Natural killer cell (primary cell): ENCODE measurements around the gene CD40LG. TPM values are rescaled to one million over a fixed set of nuclear protein-coding genes. Genes with fewer than 3 reads are reported as not detected.
A peak's percentile ranks its signal among the peaks of the same experiment; 100 is the strongest.

ENCODE experiments used
- ATAC-seq, 3 donors: fragments of 150-1000 bp in 2 of 3; fragments of 200-7000 bp in 1 of 3; cut with Tn5 transposase; 1 replicate in 1 of 3; 2 replicates in 2 of 3; pipeline ENCODE4 v1.10.0; 2021; ENCODE audit warnings: mild to moderate bottlenecking in 2 of 3, moderate library complexity in 2 of 3
- DNase-seq, 2 donors: peaks; one replicate each; pipeline versions ENCODE4 v3.0.0 to v3.0.0-alpha.2; 2013 to 2021; ENCODE audit warnings: mixed read lengths in 1 of 2
- H3K27ac ChIP-seq: one replicate; pipeline ENCODE4 v1.5.1; 2013; ENCODE audit warnings: mild to moderate bottlenecking, low read length
- H3K27me3 ChIP-seq: one replicate; pipeline ENCODE4 v1.6.1; 2013; ENCODE audit warnings: low read length; ENCODE audit not compliant: control insufficient read depth, insufficient read depth
- H3K36me3 ChIP-seq: one replicate; pipeline ENCODE4 v1.6.1; 2013; ENCODE audit warnings: low read length; ENCODE audit not compliant: control insufficient read depth, insufficient read depth
- H3K4me1 ChIP-seq: one replicate; pipeline ENCODE4 v1.6.1; 2013; ENCODE audit warnings: low read length; ENCODE audit not compliant: control insufficient read depth, insufficient read depth
- H3K4me3 ChIP-seq: one replicate; pipeline ENCODE4 v1.5.1; 2013; ENCODE audit warnings: low read length
- H3K9me3 ChIP-seq: one replicate; pipeline ENCODE4 v1.6.1; 2013; ENCODE audit warnings: low read length; ENCODE audit not compliant: control insufficient read depth, insufficient read depth
- H3K27ac Mint-ChIP-seq, 2 donors: one replicate each; pipeline ENCODE4 v1.8.0; 2022; ENCODE audit warnings: mild to moderate bottlenecking in 2 of 2, mixed read lengths in 2 of 2, moderate library complexity in 1 of 2
- H3K27me3 Mint-ChIP-seq, 2 donors: one replicate each; pipeline ENCODE4 v1.8.0; 2022; ENCODE audit warnings: low read depth in 2 of 2, mixed read lengths in 2 of 2
- H3K36me3 Mint-ChIP-seq: one replicate; pipeline ENCODE4 v1.8.0; 2022; ENCODE audit warnings: mixed read lengths
- H3K4me1 Mint-ChIP-seq, 2 donors: one replicate each; pipeline ENCODE4 v1.8.0; 2022; ENCODE audit warnings: mixed read lengths in 2 of 2
- H3K4me3 Mint-ChIP-seq: one replicate; pipeline ENCODE4 v1.8.0; 2022; ENCODE audit warnings: mild to moderate bottlenecking, moderate library complexity, mixed read lengths
- H3K9me3 Mint-ChIP-seq, 2 donors: one replicate each; pipeline ENCODE4 v1.8.0; 2022; ENCODE audit warnings: mixed read lengths in 2 of 2
- CTCF ChIP-seq: fragments of 200-600 bp; IDR thresholded peaks from one replicate; pipeline ENCODE4 v1.8.0; 2022; ENCODE audit warnings: antibody characterized with exemption
- WGBS: methylation state at CpG from one replicate; pipeline ENCODE4 v1.1.7; 2013; ENCODE audit warnings: missing lambda C conversion rate; ENCODE audit not compliant: insufficient coverage; 5-methylcytosine and 5-hydroxymethylcytosine counted together
- intact Hi-C: fragments of 100-400 bp; cut with micrococcal nuclease; formaldehyde crosslinking; loops from one replicate; pipeline ENCODE4 v1.14.2; 2022
- total RNA-seq, 4 donors: library from RNA; stranded (reverse); fragments of 120-200 nt in 1 of 4; gene quantifications; one replicate each; pipeline versions ENCODE4 v1.2.3 to v1.2.4, GENCODE V29; 2013 to 2022

The CD40LG gene
- total RNA-seq, 3 donors from 2014 or later (not counting 1 experiment from before 2014, with no cell fraction given) = 0.77 to 1.5 TPM; not detected in 1

- Mint-ChIP-seq H3K4me3 (peak overlapping the region; percentile 49), H3K9me3 (no peaks in the 10 kb centered on the region), H3K27ac (peak overlapping the region; percentile 50 to 74), H3K4me1 (peaks cover 57 to 62% of the 10 kb centered on the region in 2 donors), H3K36me3 (no peaks in the 10 kb centered on the region), H3K27me3 (peaks cover 0 to 13% of the 10 kb centered on the region in 2 donors)
- no peaks in the 10 kb centered on the region for H3K9me3 ChIP-seq
- intact Hi-C loops = loop anchor here (5.0 kb wide), 1 partner anchor 42 kb away; no protein-coding TSS in a partner anchor
- no peaks in the 10 kb centered on the region for H3K36me3 ChIP-seq
- no peaks in the 10 kb centered on the region for H3K27me3 ChIP-seq
- peak in 1 of 2 donors; percentile 46 for DNase-seq
- no peak for TF ChIP-seq CTCF
- peaks cover 50% of the 10 kb centered on the region for H3K4me1 ChIP-seq
- no peak overlapping the region for H3K27ac ChIP-seq
- WGBS = 19% methylated on average over 2 of the region's 6 CpGs
- no peak overlapping the region for H3K4me3 ChIP-seq
- peak in 2 of 3 donors; percentile 35 to 59 for ATAC-seq
Measured at GRCh38 chrX:136629084-136629750, 18.7 kb upstream of the CD40LG start.

- Mint-ChIP-seq H3K27me3 (peaks cover 0 to 13% of the 10 kb centered on the region in 2 donors), H3K36me3 (no peaks in the 10 kb centered on the region), H3K9me3 (no peaks in the 10 kb centered on the region), H3K4me3 (no peak overlapping the region), H3K27ac (no peak overlapping the region), H3K4me1 (peaks cover 62 to 68% of the 10 kb centered on the region in 2 donors)
- no peaks in the 10 kb centered on the region for H3K27me3 ChIP-seq
- intact Hi-C loops = no loop called here
- ATAC-seq = no peak
- no peak overlapping the region for H3K4me3 ChIP-seq
- no peak for TF ChIP-seq CTCF
- H3K36me3 ChIP-seq = no peaks in the 10 kb centered on the region
- DNase-seq = peak in 1 of 2 donors; percentile 53
- H3K27ac ChIP-seq = no peak overlapping the region
- WGBS = 71% methylated on average over 1 of the region's 1 CpG
- peaks cover 53% of the 10 kb centered on the region for H3K4me1 ChIP-seq
- H3K9me3 ChIP-seq = no peaks in the 10 kb centered on the region
Measured at GRCh38 chrX:136630881-136631280, 17.1 kb upstream of the CD40LG start.

DNA sequence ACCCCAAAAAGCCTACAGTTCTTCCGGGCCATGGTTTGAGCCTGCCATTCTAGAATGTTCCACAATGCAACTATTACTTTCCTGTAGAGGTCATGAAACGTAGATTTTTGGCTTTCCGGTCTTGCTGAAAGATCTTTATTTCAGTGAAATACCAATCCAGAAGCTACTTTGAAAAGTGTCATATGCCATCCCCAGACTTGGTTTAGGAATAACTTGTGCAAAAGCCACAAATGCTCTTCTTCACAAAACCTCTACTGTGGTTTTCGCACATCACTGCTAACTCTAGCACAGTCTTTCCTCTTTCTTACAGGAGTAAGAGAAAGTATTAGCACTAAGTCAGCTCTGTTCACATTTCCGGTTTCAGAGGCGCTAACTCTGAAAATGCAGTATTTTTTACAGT, 12.7 kb upstream of the CD40LG start:
- H3K4me3 ChIP-seq = no peak overlapping the region

More for the DNA sequence above, 12.7 kb upstream of the CD40LG start:
- intact Hi-C loops = loop anchor here (5.0 kb wide), 1 partner anchor 57 kb away; no protein-coding TSS in a partner anchor
- no peaks in the 10 kb centered on the region for H3K9me3 Mint-ChIP-seq
- peak overlapping the region; percentile 60 to 73 for H3K27ac Mint-ChIP-seq
- H3K27me3 Mint-ChIP-seq = peaks cover 3 to 13% of the 10 kb centered on the region in 2 donors
- H3K4me1 ChIP-seq = peaks cover 51% of the 10 kb centered on the region
- peak overlapping the region; percentile 65 for H3K4me3 Mint-ChIP-seq
- H3K36me3 ChIP-seq = no peaks in the 10 kb centered on the region
- no peaks in the 10 kb centered on the region for H3K27me3 ChIP-seq
- no peaks in the 10 kb centered on the region for H3K36me3 Mint-ChIP-seq
- no peaks in the 10 kb centered on the region for H3K9me3 ChIP-seq
- H3K27ac ChIP-seq = peak overlapping the region; percentile 67
- ATAC-seq (peak; percentile 82 to 89 (median 87)), DNase-seq (peak in 1 of 2 donors; percentile 74)
- WGBS = 7% methylated on average over 5 of the region's 6 CpGs
- TF ChIP-seq CTCF = no peak
- peaks cover 45 to 46% of the 10 kb centered on the region in 2 donors for H3K4me1 Mint-ChIP-seq
